T-helper 2 cell (primary cell): ENCODE data around the gene TIGD2.

Experiments
- DNase-seq, 5 experiments: peaks; one replicate each; pipeline versions ENCODE4 v3.0.0 to v3.0.0-alpha.2; 2012 to 2022

Gene TIGD2

DNA sequence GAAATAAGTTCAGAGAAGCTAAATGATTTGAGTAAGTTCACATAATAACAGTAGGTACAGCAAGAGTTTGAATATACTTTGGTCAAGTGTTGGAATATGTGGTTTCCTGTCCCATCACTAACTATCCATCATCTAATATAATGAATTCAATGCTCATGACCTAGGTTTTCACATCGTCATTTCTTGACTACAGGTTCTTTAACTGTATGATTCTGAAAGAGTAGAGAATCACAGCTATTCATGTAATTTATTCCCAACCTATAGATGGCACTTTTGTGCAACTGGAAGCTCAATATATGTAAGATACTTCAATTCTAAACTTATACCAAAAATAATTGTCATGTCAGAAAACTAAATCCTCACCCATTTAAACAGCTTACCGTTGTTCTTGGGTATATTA is 53.1 kb downstream of the TIGD2 start:
- DNase-seq = peak in 1 of 5 experiments; percentile 24
